PC-9 (cell line): ENCODE measurements around the gene ITCH.
"Not testable (repeated sequence)": the region's sequence is repeated elsewhere in the genome, so short reads cannot be mapped to it uniquely, and the experiment has no call there.

Experiments used
- CTCF ChIP-seq: fragments of 200-600 bp; sonication (generic); conservative IDR thresholded peaks from 2 replicates; pipeline ENCODE4 v1.6.1; 2017; ENCODE audit warnings: mixed run types, antibody characterized with exemption, mild to moderate bottlenecking, moderate library complexity
- EZH2 ChIP-seq: fragments of 200-600 bp; sonication (generic); IDR thresholded peaks from 2 replicates; pipeline ENCODE4 v1.8.0; 2017; ENCODE audit warnings: antibody characterized with exemption, low read depth

- not testable (repeated sequence) for TF ChIP-seq CTCF, EZH2
Observed at GRCh38 chr20:34414525-34414924, 51.5 kb downstream of the ITCH start.
